HEK293T (cell line): Measurements from ENCODE around the gene ST6GALNAC1.

Experiments used
- ELF4 ChIP-seq: fragments of 450-650 bp; IDR thresholded peaks from 2 replicates; pipeline ENCODE4 v1.6.1; 2017; ENCODE audit warnings: antibody characterized with exemption
- FOXA1 ChIP-seq: fragments of 450-650 bp; IDR thresholded peaks from 2 replicates; pipeline ENCODE4 v1.6.1; 2016; ENCODE audit warnings: mild to moderate bottlenecking
- FOXK2 ChIP-seq: fragments of 450-650 bp; IDR thresholded peaks from 2 replicates; pipeline ENCODE4 v1.6.1; 2016; ENCODE audit warnings: mild to moderate bottlenecking
- FOXM1 ChIP-seq: fragments of 450-650 bp; IDR thresholded peaks from 2 replicates; pipeline ENCODE4 v1.6.1; 2017; ENCODE audit warnings: mild to moderate bottlenecking, borderline replicate concordance
- L3MBTL2 ChIP-seq: fragments of 450-650 bp; conservative IDR thresholded peaks from 2 replicates; pipeline ENCODE4 v1.6.1; 2016; ENCODE audit warnings: mild to moderate bottlenecking
- PKNOX1 ChIP-seq: fragments of 450-650 bp; IDR thresholded peaks from 2 replicates; pipeline ENCODE4 v1.6.1; 2016
- SP1 ChIP-seq: fragments of 450-650 bp; IDR thresholded peaks from 2 replicates; pipeline ENCODE4 v1.6.1; 2017
- SUZ12 ChIP-seq: fragments of 450-650 bp; IDR thresholded peaks from 2 replicates; pipeline ENCODE4 v1.6.1; 2016; ENCODE audit warnings: mild to moderate bottlenecking
- TARDBP ChIP-seq: fragments of 450-650 bp; IDR thresholded peaks from 2 replicates; pipeline ENCODE4 v1.6.1; 2016
- ZNF384 ChIP-seq: fragments of 450-650 bp; IDR thresholded peaks from 2 replicates; pipeline ENCODE4 v1.6.1; 2016

DNA sequence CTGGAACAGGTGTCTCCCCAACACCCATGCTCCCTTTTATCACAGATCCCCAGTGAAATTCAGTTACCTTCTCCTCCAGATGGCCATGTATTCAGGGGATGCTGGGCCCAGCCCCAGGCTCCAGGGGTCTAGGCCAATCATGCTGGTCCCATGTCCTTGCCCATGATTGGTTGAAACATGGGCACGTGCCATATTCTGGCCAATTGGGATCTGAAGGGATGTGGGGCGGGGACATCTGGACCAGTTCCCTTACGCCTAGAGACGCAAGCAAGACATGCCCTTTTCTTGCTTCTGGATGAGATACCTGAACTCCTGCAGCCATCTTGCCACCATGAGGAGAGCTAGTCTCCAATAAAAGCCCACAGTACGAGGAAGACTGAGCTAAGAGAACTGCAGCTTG is 31.0 kb upstream of the ST6GALNAC1 start:
- TF ChIP-seq ELF4, result no peak
- TF ChIP-seq SUZ12, result no peak
- TF ChIP-seq FOXA1, result no peak
- no peak for TF ChIP-seq PKNOX1
- no peak for TF ChIP-seq FOXK2
- TF ChIP-seq TARDBP, result no peak
- TF ChIP-seq SP1, result no peak
- no peak for TF ChIP-seq FOXM1
- TF ChIP-seq ZNF384, result no peak
- TF ChIP-seq L3MBTL2, result no peak
